Esophagus muscularis mucosa (tissue), 3 donors: ENCODE data around the gene CDH4.

Experiments
- POLR2A ChIP-seq: fragments of 450-650 bp; IDR thresholded peaks from one replicate; pipeline ENCODE4 v1.6.1; 2017; ENCODE audit warnings: antibody characterized with exemption, moderate library complexity, mild to moderate bottlenecking, low read depth
- TF ChIP-seq, protein P1 (sequence below), 3 experiments: fragments of 200-600 bp in 2 of 3; fragments of 450-650 bp in 1 of 3; sonication (generic) in 2 of 3; IDR thresholded peaks; one replicate each; pipeline ENCODE4 v1.5.1; 2017 to 2019; ENCODE audit warnings: antibody characterized with exemption in 3 of 3, mild to moderate bottlenecking in 2 of 3, moderate library complexity in 1 of 3

DNA sequence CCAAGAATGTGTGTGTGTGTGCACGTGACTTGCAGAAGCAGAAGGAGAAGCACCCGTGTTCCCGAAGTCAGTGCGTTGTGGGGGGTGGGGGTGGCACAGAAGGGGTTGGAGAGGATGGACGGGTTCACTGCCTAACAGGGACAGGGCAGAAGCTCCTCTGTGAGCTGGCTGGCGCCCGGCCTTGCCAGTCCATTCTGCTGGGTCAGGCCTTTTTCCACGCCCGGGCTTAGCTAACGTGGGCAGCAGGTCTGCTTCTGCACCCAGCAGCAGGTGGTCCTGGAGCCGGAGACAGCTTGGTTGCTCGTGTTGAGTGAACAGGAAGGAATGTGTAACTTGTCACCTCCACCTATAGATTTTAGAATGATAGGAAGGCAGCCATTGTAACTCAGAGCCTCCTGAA is 374.4 kb downstream of the CDH4 start:
- TF ChIP-seq, protein P1, sequence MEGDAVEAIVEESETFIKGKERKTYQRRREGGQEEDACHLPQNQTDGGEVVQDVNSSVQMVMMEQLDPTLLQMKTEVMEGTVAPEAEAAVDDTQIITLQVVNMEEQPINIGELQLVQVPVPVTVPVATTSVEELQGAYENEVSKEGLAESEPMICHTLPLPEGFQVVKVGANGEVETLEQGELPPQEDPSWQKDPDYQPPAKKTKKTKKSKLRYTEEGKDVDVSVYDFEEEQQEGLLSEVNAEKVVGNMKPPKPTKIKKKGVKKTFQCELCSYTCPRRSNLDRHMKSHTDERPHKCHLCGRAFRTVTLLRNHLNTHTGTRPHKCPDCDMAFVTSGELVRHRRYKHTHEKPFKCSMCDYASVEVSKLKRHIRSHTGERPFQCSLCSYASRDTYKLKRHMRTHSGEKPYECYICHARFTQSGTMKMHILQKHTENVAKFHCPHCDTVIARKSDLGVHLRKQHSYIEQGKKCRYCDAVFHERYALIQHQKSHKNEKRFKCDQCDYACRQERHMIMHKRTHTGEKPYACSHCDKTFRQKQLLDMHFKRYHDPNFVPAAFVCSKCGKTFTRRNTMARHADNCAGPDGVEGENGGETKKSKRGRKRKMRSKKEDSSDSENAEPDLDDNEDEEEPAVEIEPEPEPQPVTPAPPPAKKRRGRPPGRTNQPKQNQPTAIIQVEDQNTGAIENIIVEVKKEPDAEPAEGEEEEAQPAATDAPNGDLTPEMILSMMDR (IDR thresholded peaks at IDR 0.05), result no peak
- no peak for TF ChIP-seq POLR2A
